Fibroblast of the aortic adventitia (primary cell): ENCODE data around the gene BEST4. TPM values are rescaled to one million over a fixed set of nuclear protein-coding genes. Genes with fewer than 3 reads are reported as not detected.

Experiments used
- DNase-seq: peaks from one replicate; pipeline ENCODE4 v3.0.0-alpha.2; 2010; ENCODE audit warnings: low read depth
- H3K4me3 ChIP-seq: 2 replicates; pipeline ENCODE4 v1.5.1; 2011; ENCODE audit warnings: low read depth, mild to moderate bottlenecking, control low read depth, low read length, moderate library complexity
- total RNA-seq: library from RNA; depleted of rRNA; stranded (reverse); fragments of >200 nt; gene quantifications from 2 replicates; pipeline ENCODE4 v1.2.3, GENCODE V29; 2012; ENCODE audit warnings: low replicate concordance
- TF ChIP-seq, protein P1 (sequence below): IDR thresholded peaks from 2 replicates; pipeline ENCODE4 v1.5.1; 2011; ENCODE audit warnings: mild to moderate bottlenecking, low read length, control low read depth, inconsistent platforms; ENCODE audit not compliant: insufficient read depth

Gene BEST4
- total RNA-seq, 1 donor, result 0.09 TPM

DNA sequence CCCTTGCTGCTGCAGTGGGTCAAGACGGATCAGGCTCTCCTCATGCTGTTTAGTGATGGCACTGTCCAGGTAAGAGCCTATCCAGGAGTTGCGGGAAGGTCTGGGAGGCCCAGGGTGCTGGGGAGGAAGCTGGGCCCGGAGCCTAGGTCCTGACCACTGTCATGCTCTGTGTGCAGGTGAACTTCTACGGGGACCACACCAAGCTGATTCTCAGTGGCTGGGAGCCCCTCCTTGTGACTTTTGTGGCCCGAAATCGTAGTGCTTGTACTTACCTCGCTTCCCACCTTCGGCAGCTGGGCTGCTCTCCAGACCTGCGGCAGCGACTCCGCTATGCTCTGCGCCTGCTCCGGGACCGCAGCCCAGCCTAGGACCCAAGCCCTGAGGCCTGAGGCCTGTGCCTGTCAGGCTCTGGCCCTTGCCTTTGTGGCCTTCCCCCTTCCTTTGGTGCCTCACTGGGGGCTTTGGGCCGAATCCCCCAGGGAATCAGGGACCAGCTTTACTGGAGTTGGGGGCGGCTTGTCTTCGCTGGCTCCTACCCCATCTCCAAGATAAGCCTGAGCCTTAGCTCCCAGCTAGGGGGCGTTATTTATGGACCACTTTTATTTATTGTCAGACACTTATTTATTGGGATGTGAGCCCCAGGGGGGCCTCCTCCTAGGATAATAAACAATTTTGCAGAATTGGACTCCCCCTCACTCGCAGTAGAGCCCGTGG, 17.5 kb upstream of the BEST4 start:
- no peak overlapping the region for H3K4me3 ChIP-seq
- TF ChIP-seq, protein P1, sequence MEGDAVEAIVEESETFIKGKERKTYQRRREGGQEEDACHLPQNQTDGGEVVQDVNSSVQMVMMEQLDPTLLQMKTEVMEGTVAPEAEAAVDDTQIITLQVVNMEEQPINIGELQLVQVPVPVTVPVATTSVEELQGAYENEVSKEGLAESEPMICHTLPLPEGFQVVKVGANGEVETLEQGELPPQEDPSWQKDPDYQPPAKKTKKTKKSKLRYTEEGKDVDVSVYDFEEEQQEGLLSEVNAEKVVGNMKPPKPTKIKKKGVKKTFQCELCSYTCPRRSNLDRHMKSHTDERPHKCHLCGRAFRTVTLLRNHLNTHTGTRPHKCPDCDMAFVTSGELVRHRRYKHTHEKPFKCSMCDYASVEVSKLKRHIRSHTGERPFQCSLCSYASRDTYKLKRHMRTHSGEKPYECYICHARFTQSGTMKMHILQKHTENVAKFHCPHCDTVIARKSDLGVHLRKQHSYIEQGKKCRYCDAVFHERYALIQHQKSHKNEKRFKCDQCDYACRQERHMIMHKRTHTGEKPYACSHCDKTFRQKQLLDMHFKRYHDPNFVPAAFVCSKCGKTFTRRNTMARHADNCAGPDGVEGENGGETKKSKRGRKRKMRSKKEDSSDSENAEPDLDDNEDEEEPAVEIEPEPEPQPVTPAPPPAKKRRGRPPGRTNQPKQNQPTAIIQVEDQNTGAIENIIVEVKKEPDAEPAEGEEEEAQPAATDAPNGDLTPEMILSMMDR, result peak; percentile 18
- DNase-seq, result no peak

GRCh38 chr1:44803312-44804095, 15.5 kb upstream of the BEST4 start:
- TF ChIP-seq, protein P1, result no peak
- peak overlapping the region; percentile 93 for H3K4me3 ChIP-seq
- no peak for DNase-seq

DNA sequence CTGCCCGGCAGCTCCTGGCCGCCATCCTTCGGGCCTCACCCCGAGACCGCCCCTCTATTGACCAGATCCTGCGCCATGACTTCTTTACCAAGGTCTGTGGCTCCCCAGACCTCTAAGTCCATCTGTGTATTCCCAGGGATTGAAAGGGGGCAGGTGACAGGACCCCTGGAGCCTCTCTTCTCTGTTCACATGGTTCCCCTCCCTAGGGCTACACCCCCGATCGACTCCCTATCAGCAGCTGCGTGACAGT, 15.0 kb upstream of the BEST4 start:
- H3K4me3 ChIP-seq, result peak overlapping the region; percentile 93
- no peak for DNase-seq
- TF ChIP-seq, protein P1, result no peak

GRCh38 chr1:44802306-44803061, 14.5 kb upstream of the BEST4 start:
- no peak for DNase-seq
- peak overlapping the region; percentile 93 for H3K4me3 ChIP-seq
- TF ChIP-seq, protein P1, result no peak

- peak overlapping the region; percentile 93 for H3K4me3 ChIP-seq
- peak; percentile 39 for DNase-seq
- TF ChIP-seq, protein P1, result no peak
Measured at GRCh38 chr1:44801491-44802305, 13.7 kb upstream of the BEST4 start.

GRCh38 chr1:44799770-44800584, 12.0 kb upstream of the BEST4 start, which contains the start of gene PLK3:
PLK3 (plus strand) TSS chr1:44800377; CDS start chr1:44800464, 87 bp downstream.
- TF ChIP-seq, protein P1, result peak; percentile 93
- DNase-seq, result peak; percentile 98
- H3K4me3 ChIP-seq, result peak within 1 kb of the TSS; percentile 93
